H1 (cell line): Measurements from ENCODE around the gene COA4. TPM values are rescaled to one million over a fixed set of nuclear protein-coding genes. Genes with fewer than 3 reads are reported as not detected.

Experiments
- CTCF ChIA-PET: fragments of 300-600 bp; sonication (Branson Sonifier 250); formaldehyde crosslinking; loops from one replicate; lab custom pipeline; 2021; ENCODE audit not compliant: partially characterized antibody; lab: Charles Lee
- POLR2A ChIA-PET: fragments of 300-600 bp; sonication (Branson Sonifier 250); formaldehyde crosslinking; loops from one replicate; lab custom pipeline; 2021; ENCODE audit warnings: inconsistent platforms; ENCODE audit not compliant: partially characterized antibody; lab: Charles Lee
- DNase-seq, 2 experiments: peaks; one replicate each; pipeline versions ENCODE4 v3.0.0 to v3.0.0-alpha.2; 2010 to 2022; ENCODE audit warnings: low spot score in 2 of 2, low read depth in 1 of 2, mixed read lengths in 1 of 2
- FAIRE-seq: peaks from 2 replicates; lab custom pipeline; 2011; peaks lifted over from hg19 to GRCh38; lab: Jason Lieb, UNC
- H2AFZ ChIP-seq: 2 replicates; pipeline ENCODE4 v1.8.1; 2012; ENCODE audit warnings: low read length, inconsistent platforms
- H2AK5ac ChIP-seq: 2 replicates; pipeline ENCODE4 v1.6.1; 2013; ENCODE audit warnings: low read depth, low read length
- H2BK120ac ChIP-seq: replicated peaks from 2 replicates; pipeline ENCODE3; 2013; ENCODE audit warnings: low read depth, low read length, inconsistent platforms
- H2BK12ac ChIP-seq: 2 replicates; pipeline ENCODE4 v1.6.1; 2013; ENCODE audit warnings: low read depth, low read length
- H2BK15ac ChIP-seq: 2 replicates; pipeline ENCODE4 v1.6.1; 2013; ENCODE audit warnings: low read length
- H2BK20ac ChIP-seq: 2 replicates; pipeline ENCODE4 v1.6.1; 2013; ENCODE audit warnings: low read length
- H2BK5ac ChIP-seq: 2 replicates; pipeline ENCODE4 v1.6.1; 2013; ENCODE audit warnings: low read depth, low read length
- H3K14ac ChIP-seq: 2 replicates; pipeline ENCODE4 v1.6.1; 2013; ENCODE audit warnings: inconsistent platforms; ENCODE audit not compliant: insufficient read length
- H3K18ac ChIP-seq: 2 replicates; pipeline ENCODE4 v1.6.1; 2013; ENCODE audit warnings: low read length; ENCODE audit errors: extremely low read depth
- H3K23ac ChIP-seq: 2 replicates; pipeline ENCODE4 v1.6.1; 2013; ENCODE audit warnings: inconsistent platforms; ENCODE audit not compliant: insufficient read length
- H3K23me2 ChIP-seq: 2 replicates; pipeline ENCODE4 v1.6.1; 2013; ENCODE audit warnings: low read depth, low read length
- H3K27ac ChIP-seq: 2 replicates; pipeline ENCODE4 v1.6.1; 2011; ENCODE audit warnings: low read depth, low read length, inconsistent platforms
- H3K27me3 ChIP-seq, 4 experiments: replicated peaks in 1 of 4; 1 replicate in 1 of 4; 2 replicates in 3 of 4; pipeline versions ENCODE4 v1.6.1 to v1.8.1; 2011 to 2013; ENCODE audit warnings: low read length in 3 of 4, mild to moderate bottlenecking in 3 of 4, inconsistent platforms in 2 of 4, mixed read lengths in 2 of 4, moderate library complexity in 1 of 4; ENCODE audit not compliant: control insufficient read depth in 3 of 4, insufficient read depth in 3 of 4; ENCODE audit errors: extremely low read depth in 1 of 4
- H3K36me3 ChIP-seq, 4 experiments: 2 replicates each; pipeline versions ENCODE4 v1.6.1 to v1.8.1; 2011 to 2013; ENCODE audit warnings: mild to moderate bottlenecking in 4 of 4, low read length in 3 of 4, moderate library complexity in 2 of 4, control low read depth in 1 of 4, inconsistent platforms in 1 of 4; ENCODE audit not compliant: insufficient read depth in 4 of 4, control insufficient read depth in 2 of 4
- H3K4ac ChIP-seq: replicated peaks from 2 replicates; pipeline ENCODE3; 2013; ENCODE audit warnings: low read length, low read depth, mixed read lengths, inconsistent platforms; ENCODE audit not compliant: insufficient read length
- H3K4me1 ChIP-seq, 4 experiments: replicated peaks in 1 of 4; 1 replicate in 1 of 4; 2 replicates in 3 of 4; pipeline versions ENCODE4 v1.6.1 to v1.8.1; 2011 to 2013; ENCODE audit warnings: low read length in 3 of 4, inconsistent platforms in 2 of 4, mixed read lengths in 1 of 4; ENCODE audit not compliant: insufficient read depth in 4 of 4, control insufficient read depth in 3 of 4
- H3K4me2 ChIP-seq, 2 experiments: 2 replicates each; pipeline versions ENCODE4 v1.6.1 to v1.8.1; 2011 to 2013; ENCODE audit warnings: low read depth in 2 of 2, low read length in 2 of 2, control low read depth in 1 of 2, inconsistent platforms in 1 of 2, mild to moderate bottlenecking in 1 of 2; ENCODE audit not compliant: insufficient read depth in 1 of 2
- H3K4me3 ChIP-seq, 4 experiments: fragments of 200-600, 300-600 bp in 1 of 4; sonication (generic), shearing (Covaris generic), sonication (Bioruptor Twin) in 1 of 4; 2 replicates each; pipeline versions ENCODE4 v1.5.1 to v1.8.1; 2011 to 2016; ENCODE audit warnings: low read length in 4 of 4, low read depth in 3 of 4, control low read depth in 2 of 4, inconsistent platforms in 2 of 4, mild to moderate bottlenecking in 2 of 4, mixed read lengths in 1 of 4, moderate library complexity in 1 of 4; ENCODE audit not compliant: insufficient read depth in 2 of 4; ENCODE audit errors: extremely low read depth in 1 of 4
- H3K56ac ChIP-seq: replicated peaks from 2 replicates; pipeline ENCODE3; 2013; ENCODE audit warnings: low read depth, mild to moderate bottlenecking, mixed read lengths, low read length, inconsistent platforms; ENCODE audit not compliant: insufficient read length
- H3K79me1 ChIP-seq: 2 replicates; pipeline ENCODE4 v1.6.1; 2013; ENCODE audit warnings: low read depth, low read length, control low read depth
- H3K79me2 ChIP-seq, 2 experiments: 2 replicates each; pipeline versions ENCODE4 v1.6.1 to v1.8.1; 2012 to 2013; ENCODE audit warnings: low read length in 2 of 2, mild to moderate bottlenecking in 2 of 2, inconsistent platforms in 1 of 2; ENCODE audit not compliant: insufficient read depth in 2 of 2, control insufficient read depth in 1 of 2
- H3K9ac ChIP-seq, 4 experiments: replicated peaks in 1 of 4; 1 replicate in 1 of 4; 2 replicates in 3 of 4; pipeline versions ENCODE4 v1.6.1 to v1.8.1; 2011 to 2013; ENCODE audit warnings: low read depth in 3 of 4, low read length in 3 of 4, control low read depth in 2 of 4, mild to moderate bottlenecking in 2 of 4, moderate library complexity in 2 of 4, inconsistent platforms in 1 of 4; ENCODE audit errors: extremely low read depth in 1 of 4
- H3K9me3 ChIP-seq, 2 experiments: 2 replicates each; pipeline versions ENCODE4 v1.6.1 to v1.8.1; 2012 to 2013; ENCODE audit warnings: mild to moderate bottlenecking in 2 of 2, moderate library complexity in 2 of 2, control low read depth in 1 of 2, inconsistent platforms in 1 of 2, low read depth in 1 of 2, low read length in 1 of 2, mixed read lengths in 1 of 2; ENCODE audit not compliant: insufficient read depth in 2 of 2
- H4K20me1 ChIP-seq, 2 experiments: replicated peaks in 1 of 2; 2 replicates each; pipeline versions ENCODE3 to v1.8.1; 2011 to 2013; ENCODE audit warnings: inconsistent platforms in 2 of 2, low read length in 2 of 2, mild to moderate bottlenecking in 1 of 2; ENCODE audit not compliant: insufficient read depth in 2 of 2, control insufficient read depth in 1 of 2
- H4K5ac ChIP-seq: 2 replicates; pipeline ENCODE4 v1.6.1; 2013; ENCODE audit warnings: low read length, low read depth, mixed read lengths, inconsistent platforms; ENCODE audit not compliant: insufficient read length
- H4K8ac ChIP-seq: 2 replicates; pipeline ENCODE4 v1.8.0; 2013; ENCODE audit warnings: mild to moderate bottlenecking, moderate library complexity, low read length, inconsistent platforms; ENCODE audit not compliant: insufficient read depth; ENCODE audit errors: extremely low read depth
- H4K91ac ChIP-seq: replicated peaks from 2 replicates; pipeline ENCODE3; 2013; ENCODE audit warnings: low read length, mixed read lengths, inconsistent platforms; ENCODE audit not compliant: insufficient read length
- WGBS, 2 experiments: shearing (Covaris generic) in 1 of 2; methylation state at CpG; one replicate each; pipeline versions ENCODE4 v1.1.6 to v1.1.7; 2013 to 2015; ENCODE audit warnings: low lambda C conversion rate in 2 of 2, mixed read lengths in 2 of 2, inconsistent platforms in 1 of 2, low coverage in 1 of 2, missing lambda C conversion rate in 1 of 2; ENCODE audit not compliant: insufficient replicate concordance in 2 of 2, insufficient coverage in 1 of 2, insufficient read length in 1 of 2; ENCODE audit errors: extremely low coverage in 1 of 2, missing lambda C conversion rate in 1 of 2; 5-methylcytosine and 5-hydroxymethylcytosine counted together
- long read RNA-seq, 2 experiments: library from RNA in 1 of 2; library from capped mRNA in 1 of 2; stranded (forward); transcript quantifications; one replicate each; pipeline ENCODE4 v2.0.0, GENCODE V29; 2021; ENCODE audit warnings: inconsistent platforms in 1 of 2
- polyA minus RNA-seq, 3 experiments: library from RNA; depleted of rRNA, polyadenylated mRNA; stranded (reverse); fragments of >200 nt; gene quantifications; 1 replicate in 2 of 3; 2 replicates in 1 of 3; pipeline ENCODE4 v1.2.3, GENCODE V29; 2011
- polyA plus RNA-seq, 7 experiments: library from polyadenylated mRNA; depleted of rRNA in 3 of 7; stranded (reverse) in 5 of 7; unstranded in 2 of 7; fragments of >200 nt in 5 of 7; fragments of 200-250 nt in 2 of 7; gene quantifications; 1 replicate in 5 of 7; 2 replicates in 1 of 7; 4 replicates in 1 of 7; pipeline versions ENCODE4 v1.2.1 to v1.2.3, GENCODE V29; 2011 to 2013; ENCODE audit warnings: missing spikeins in 2 of 7, mixed read lengths in 2 of 7
- total RNA-seq: library from RNA; stranded (reverse); fragmentation: NEBNext Ultra II Directional; extraction: Animal tissue kit (Norgen Biotek cat#: 25700); gene quantifications from 2 replicates; pipeline ENCODE4 v1.2.1, GENCODE V29; 2021

Gene COA4
- total RNA-seq = 177 TPM in 2 replicates
- polyA plus RNA-seq (2011; rRNA removed) = 371 and 380 TPM in 2 replicates
- polyA plus RNA-seq (2011; cell fraction: cytosol; rRNA removed) = 332 TPM
- 200 TPM for polyA plus RNA-seq (2011; cell fraction: nucleus; rRNA removed)
- polyA plus RNA-seq (2012, experiment 1 of 2) = 185 to 267 TPM (median 211 TPM) in 4 replicates
- polyA plus RNA-seq (2012, experiment 2 of 2) = 194 TPM
- 202 TPM for polyA plus RNA-seq (2013, experiment 1 of 2)
- 203 TPM for polyA plus RNA-seq (2013, experiment 2 of 2)
- 112 and 126 TPM in 2 replicates for polyA minus RNA-seq (2011; rRNA and poly(A)+ RNA removed)
- polyA minus RNA-seq (2011; cell fraction: cytosol; rRNA and poly(A)+ RNA removed) = 86.9 TPM
- 140 TPM for polyA minus RNA-seq (2011; cell fraction: nucleus; rRNA and poly(A)+ RNA removed)
- long read RNA-seq, experiment 1, transcript COA4-206 (2 exons, 922 nt) = minor isoform, 6 of 171 reads
- long read RNA-seq, experiment 1, transcript COA4-201 (2 exons, 960 nt) = major isoform, 92 of 171 reads
- long read RNA-seq, experiment 1, transcript COA4-202 (3 exons, 582 nt) = minor isoform, 11 of 171 reads
- long read RNA-seq, experiment 1, partial matches to known transcripts = 58 of 171 reads
- long read RNA-seq, experiment 1, other reads (novel, unspliced or antisense) = 4 of 171 reads
- long read RNA-seq, experiment 2, transcript COA4-202 (3 exons, 582 nt) = minor isoform, 20 of 114 reads
- long read RNA-seq, experiment 2, transcript COA4-201 (2 exons, 960 nt) = major isoform, 83 of 114 reads
- long read RNA-seq, experiment 2, partial matches to known transcripts = 0 of 114 reads
- long read RNA-seq, experiment 2, other reads (novel, unspliced or antisense) = 8 of 114 reads

DNA sequence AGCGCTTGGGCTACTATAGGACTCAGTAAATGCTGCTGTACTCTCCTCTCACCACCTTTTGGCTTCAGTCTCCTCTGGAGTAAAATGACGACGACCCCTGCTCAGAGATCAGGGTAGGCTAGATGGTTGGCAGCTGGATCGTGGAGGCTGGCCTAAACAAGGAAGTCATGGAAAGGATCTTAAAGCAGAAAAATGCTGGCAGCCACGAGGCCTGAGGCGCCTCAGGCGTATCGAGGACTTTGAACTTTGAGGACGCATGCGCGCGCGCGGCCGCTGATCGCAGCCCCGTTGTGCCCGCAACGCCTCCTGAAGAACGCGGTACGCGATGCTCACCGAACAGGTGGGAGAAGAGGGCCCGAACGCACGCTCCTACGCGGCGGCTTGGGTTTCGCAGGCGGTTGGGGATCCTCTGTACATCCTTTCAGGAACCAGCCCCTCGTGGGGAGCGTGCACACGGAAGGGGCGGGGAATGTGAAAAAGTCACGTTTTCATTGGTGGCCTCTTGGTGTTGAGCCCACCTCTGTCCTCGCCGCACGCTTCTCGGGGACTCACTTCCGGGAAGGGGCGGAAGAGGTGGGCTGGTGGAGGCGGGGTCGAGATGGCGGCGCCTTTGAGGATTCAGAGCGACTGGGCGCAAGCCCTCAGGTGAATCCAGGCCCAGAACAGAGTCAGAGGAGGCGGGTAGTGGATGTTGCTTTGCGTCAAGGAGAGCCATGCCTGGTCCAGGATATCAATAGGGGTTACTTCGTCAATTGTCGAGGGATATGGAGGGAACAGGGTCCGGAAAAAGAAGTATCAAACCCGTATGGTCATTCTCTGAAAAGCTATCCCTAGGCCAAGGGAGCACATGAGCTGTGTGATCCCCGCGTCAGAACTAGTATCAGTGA is at the start of gene COA4, which contains the start of gene PAAF1:
COA4 (minus strand) TSS at position 423 of the 887 bp plus-strand sequence. CDS start 3,468 bp downstream, outside the sequence.
PAAF1 (plus strand) TSS at position 576 of the 887 bp plus-strand sequence; CDS start at position 599, 23 bp downstream.
- 2% methylated on average over 57 of the region's 57 CpGs; no CpG with 5 or more reads in 1 of the 2 experiments for WGBS, 2 experiments
- CTCF ChIA-PET = interaction anchor here (1.2 to 1.4 kb wide), 2 partner anchors 10 to 55 kb away, joined by 3 read pairs; no protein-coding TSS in a partner anchor
- Histone ChIP-seq H3K23ac (no peak within 1 kb of the TSS), H4K91ac (peak within 1 kb of the TSS; percentile 81), H3K27me3 (no peaks in the 10 kb centered on the region), H3K18ac (peak within 1 kb of the TSS; percentile 95), H3K4me2 (peak within 1 kb of the TSS; percentile 88 to 89), H2BK15ac (0 out of 2 replicates have a peak within 1 kb of the TSS, but pooled peaks have one; percentile 22), H3K23me2 (peaks cover 10% of the 10 kb centered on the region; the same call in 1 of the 2 replicates), H2BK12ac (0 out of 2 replicates have a peak within 1 kb of the TSS, but pooled peaks have one; percentile 5), H2BK20ac (no peak within 1 kb of the TSS), H4K8ac (peak within 1 kb of the TSS; percentile 95; the same call in 1 of the 2 replicates), H3K56ac (peak within 1 kb of the TSS; percentile 50), H3K36me3 (peaks cover 11 to 44% (median 25%) of the 10 kb centered on the region in 4 experiments), H3K79me2 (peaks cover 6 to 40% of the 10 kb centered on the region in 2 experiments; a peak in 3 of 4 replicates), H2BK5ac (peak within 1 kb of the TSS; percentile 60), H3K9ac (peak within 1 kb of the TSS; percentile 91 to 97 (median 94)), H2AK5ac (no peak within 1 kb of the TSS), H3K14ac (no peak within 1 kb of the TSS), H4K20me1 (peaks cover 5 to 6% of the 10 kb centered on the region in 2 experiments), H2BK120ac (no peak within 1 kb of the TSS), H3K27ac (peak within 1 kb of the TSS; percentile 89), H4K5ac (peak within 1 kb of the TSS; percentile 92), H2AFZ (peak within 1 kb of the TSS; percentile 73), H3K4me3 (peak within 1 kb of the TSS; percentile 57 to 100 (median 89)), H3K4ac (peak within 1 kb of the TSS; percentile 45), H3K9me3 (no peaks in the 10 kb centered on the region), H3K79me1 (peaks cover 15% of the 10 kb centered on the region), H3K4me1 (peaks cover 4 to 9% (median 7%) of the 10 kb centered on the region in 4 experiments; a peak in 6 of 7 replicates)
- FAIRE-seq = peak; percentile 82
- POLR2A ChIA-PET = interaction anchor here (0.7 to 3.6 kb wide), 13 partner anchors 7 to 100 kb away, joined by 3 to 22 read pairs (median 6); no protein-coding TSS in a partner anchor
- peak; percentile 96 to 97 for DNase-seq
